Mammary epithelial cell (primary cell): ENCODE data around the gene PRCP.

ENCODE experiments used
- EZH2 ChIP-seq: IDR thresholded peaks from 2 replicates; pipeline ENCODE4 v1.6.1; 2012; ENCODE audit warnings: low read length, inconsistent platforms, borderline replicate concordance
- TF ChIP-seq, protein P1 (sequence below), 2 donors: IDR thresholded peaks in 1 of 2; conservative IDR thresholded peaks in 1 of 2; 2 replicates each; pipeline ENCODE4 v1.5.1; 2011 to 2012; ENCODE audit warnings: inconsistent platforms in 2 of 2, low read length in 2 of 2, mild to moderate bottlenecking in 2 of 2, control low read depth in 1 of 2, low read depth in 1 of 2; ENCODE audit not compliant: insufficient read depth in 1 of 2; ENCODE audit errors: extremely low read depth in 1 of 2

DNA sequence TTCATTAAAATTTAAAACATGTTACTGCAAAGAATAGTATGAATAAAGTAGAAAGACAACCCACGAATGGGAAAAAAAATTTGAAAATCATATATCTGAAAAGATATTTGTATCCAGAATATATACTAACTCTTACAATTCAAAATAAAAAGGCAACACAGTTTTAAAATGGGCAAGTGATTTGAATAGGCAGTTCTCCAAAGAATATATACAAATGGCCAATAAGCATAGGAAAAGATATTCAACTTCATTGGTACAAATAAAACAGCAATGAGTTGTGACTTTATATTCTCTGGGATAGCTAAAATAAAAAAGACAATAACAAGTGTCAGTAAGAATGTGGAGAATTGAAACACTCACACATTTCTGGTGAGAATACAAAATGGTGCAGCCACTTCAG lies 125.0 kb downstream of the PRCP start:
- TF ChIP-seq, protein P1, sequence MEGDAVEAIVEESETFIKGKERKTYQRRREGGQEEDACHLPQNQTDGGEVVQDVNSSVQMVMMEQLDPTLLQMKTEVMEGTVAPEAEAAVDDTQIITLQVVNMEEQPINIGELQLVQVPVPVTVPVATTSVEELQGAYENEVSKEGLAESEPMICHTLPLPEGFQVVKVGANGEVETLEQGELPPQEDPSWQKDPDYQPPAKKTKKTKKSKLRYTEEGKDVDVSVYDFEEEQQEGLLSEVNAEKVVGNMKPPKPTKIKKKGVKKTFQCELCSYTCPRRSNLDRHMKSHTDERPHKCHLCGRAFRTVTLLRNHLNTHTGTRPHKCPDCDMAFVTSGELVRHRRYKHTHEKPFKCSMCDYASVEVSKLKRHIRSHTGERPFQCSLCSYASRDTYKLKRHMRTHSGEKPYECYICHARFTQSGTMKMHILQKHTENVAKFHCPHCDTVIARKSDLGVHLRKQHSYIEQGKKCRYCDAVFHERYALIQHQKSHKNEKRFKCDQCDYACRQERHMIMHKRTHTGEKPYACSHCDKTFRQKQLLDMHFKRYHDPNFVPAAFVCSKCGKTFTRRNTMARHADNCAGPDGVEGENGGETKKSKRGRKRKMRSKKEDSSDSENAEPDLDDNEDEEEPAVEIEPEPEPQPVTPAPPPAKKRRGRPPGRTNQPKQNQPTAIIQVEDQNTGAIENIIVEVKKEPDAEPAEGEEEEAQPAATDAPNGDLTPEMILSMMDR (conservative IDR thresholded peaks at IDR 0.05 in 1 of 2, IDR thresholded peaks at IDR 0.05 in 1 of 2; ENCODE audit: extremely low read depth in 1 of 2, insufficient read depth in 1 of 2, low read depth in 1 of 2, low read length in 2 of 2): no peak
- TF ChIP-seq EZH2: no peak
